SU-DHL-6 (cell line): ENCODE results near the gene SNX15.

ENCODE experiments used
- EZH2phosphoT487 ChIP-seq: fragments of 200-600 bp; sonication (generic), shearing (Covaris generic); conservative IDR thresholded peaks from 2 replicates; pipeline ENCODE4 v1.6.1; 2018; ENCODE audit warnings: mild to moderate bottlenecking, antibody characterized with exemption, low read length, moderate library complexity, mixed read lengths
- TF ChIP-seq, protein P1 (sequence below): fragments of 200-600 bp; sonication (generic); IDR thresholded peaks from one replicate; pipeline ENCODE4 v1.5.1; 2017; ENCODE audit warnings: antibody characterized with exemption, mild to moderate bottlenecking, low read length, moderate library complexity; ENCODE audit not compliant: insufficient read depth, poor library complexity, severe bottlenecking

DNA sequence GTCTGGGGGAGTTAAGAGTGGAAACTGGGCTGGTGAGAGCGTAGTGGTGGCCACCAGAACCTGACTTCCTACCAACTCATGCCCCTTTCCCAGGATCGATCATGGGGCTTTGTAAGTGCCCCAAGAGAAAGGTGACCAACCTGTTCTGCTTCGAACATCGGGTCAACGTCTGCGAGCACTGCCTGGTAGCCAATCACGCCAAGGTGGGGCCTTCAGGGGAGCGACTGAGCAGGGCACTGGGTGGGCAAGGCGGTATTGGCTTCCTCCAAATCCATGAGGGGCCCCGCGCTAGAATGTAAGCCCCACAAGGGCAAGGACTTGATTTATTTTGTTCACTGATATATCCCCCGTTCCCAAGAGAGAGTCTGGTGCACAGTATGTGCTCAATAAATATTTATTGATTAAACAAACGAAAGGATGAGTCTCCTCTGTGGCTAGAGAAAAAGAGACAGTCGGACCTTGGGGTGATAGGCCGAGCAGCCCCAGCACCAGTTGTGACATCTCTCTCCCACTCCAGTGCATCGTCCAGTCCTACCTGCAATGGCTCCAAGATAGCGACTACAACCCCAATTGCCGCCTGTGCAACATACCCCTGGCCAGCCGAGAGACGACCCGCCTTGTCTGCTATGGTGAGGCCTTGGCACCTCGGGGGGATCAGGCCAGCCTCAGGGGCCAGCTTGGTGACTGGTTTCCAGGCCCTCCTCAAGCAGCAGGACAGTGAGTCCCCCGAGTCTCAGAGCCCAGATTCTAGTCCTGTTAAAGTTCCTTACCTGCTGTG lies 57.5 kb downstream of the SNX15 start:
- TF ChIP-seq, protein P1, sequence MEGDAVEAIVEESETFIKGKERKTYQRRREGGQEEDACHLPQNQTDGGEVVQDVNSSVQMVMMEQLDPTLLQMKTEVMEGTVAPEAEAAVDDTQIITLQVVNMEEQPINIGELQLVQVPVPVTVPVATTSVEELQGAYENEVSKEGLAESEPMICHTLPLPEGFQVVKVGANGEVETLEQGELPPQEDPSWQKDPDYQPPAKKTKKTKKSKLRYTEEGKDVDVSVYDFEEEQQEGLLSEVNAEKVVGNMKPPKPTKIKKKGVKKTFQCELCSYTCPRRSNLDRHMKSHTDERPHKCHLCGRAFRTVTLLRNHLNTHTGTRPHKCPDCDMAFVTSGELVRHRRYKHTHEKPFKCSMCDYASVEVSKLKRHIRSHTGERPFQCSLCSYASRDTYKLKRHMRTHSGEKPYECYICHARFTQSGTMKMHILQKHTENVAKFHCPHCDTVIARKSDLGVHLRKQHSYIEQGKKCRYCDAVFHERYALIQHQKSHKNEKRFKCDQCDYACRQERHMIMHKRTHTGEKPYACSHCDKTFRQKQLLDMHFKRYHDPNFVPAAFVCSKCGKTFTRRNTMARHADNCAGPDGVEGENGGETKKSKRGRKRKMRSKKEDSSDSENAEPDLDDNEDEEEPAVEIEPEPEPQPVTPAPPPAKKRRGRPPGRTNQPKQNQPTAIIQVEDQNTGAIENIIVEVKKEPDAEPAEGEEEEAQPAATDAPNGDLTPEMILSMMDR, result no peak
- TF ChIP-seq EZH2phosphoT487, result no peak
